HEK293T (cell line): ENCODE data around the gene PLCB1.

Experiments used
- BHLHE40 ChIP-seq: fragments of 450-650 bp; IDR thresholded peaks from 2 replicates; pipeline ENCODE4 v1.6.1; 2016; ENCODE audit warnings: mild to moderate bottlenecking, moderate library complexity, borderline replicate concordance
- CTBP1 ChIP-seq: fragments of 450-650 bp; IDR thresholded peaks from 2 replicates; pipeline ENCODE4 v1.6.1; 2016; ENCODE audit warnings: borderline replicate concordance
- FOXM1 ChIP-seq: fragments of 450-650 bp; IDR thresholded peaks from 2 replicates; pipeline ENCODE4 v1.6.1; 2017; ENCODE audit warnings: mild to moderate bottlenecking, borderline replicate concordance
- HDGF ChIP-seq: fragments of 450-650 bp; IDR thresholded peaks from 2 replicates; pipeline ENCODE4 v1.6.1; 2017; ENCODE audit warnings: antibody characterized with exemption, borderline replicate concordance
- NFRKB ChIP-seq: fragments of 450-650 bp; IDR thresholded peaks from 2 replicates; pipeline ENCODE4 v1.6.1; 2016; ENCODE audit warnings: mild to moderate bottlenecking, moderate library complexity
- SP1 ChIP-seq: fragments of 450-650 bp; IDR thresholded peaks from 2 replicates; pipeline ENCODE4 v1.6.1; 2017
- SUZ12 ChIP-seq: fragments of 450-650 bp; IDR thresholded peaks from 2 replicates; pipeline ENCODE4 v1.6.1; 2016; ENCODE audit warnings: mild to moderate bottlenecking
- TARDBP ChIP-seq: fragments of 450-650 bp; IDR thresholded peaks from 2 replicates; pipeline ENCODE4 v1.6.1; 2016
- TF ChIP-seq, protein P1 (sequence below): fragments of 450-650 bp; IDR thresholded peaks from 2 replicates; pipeline ENCODE4 v1.6.1; 2016

DNA sequence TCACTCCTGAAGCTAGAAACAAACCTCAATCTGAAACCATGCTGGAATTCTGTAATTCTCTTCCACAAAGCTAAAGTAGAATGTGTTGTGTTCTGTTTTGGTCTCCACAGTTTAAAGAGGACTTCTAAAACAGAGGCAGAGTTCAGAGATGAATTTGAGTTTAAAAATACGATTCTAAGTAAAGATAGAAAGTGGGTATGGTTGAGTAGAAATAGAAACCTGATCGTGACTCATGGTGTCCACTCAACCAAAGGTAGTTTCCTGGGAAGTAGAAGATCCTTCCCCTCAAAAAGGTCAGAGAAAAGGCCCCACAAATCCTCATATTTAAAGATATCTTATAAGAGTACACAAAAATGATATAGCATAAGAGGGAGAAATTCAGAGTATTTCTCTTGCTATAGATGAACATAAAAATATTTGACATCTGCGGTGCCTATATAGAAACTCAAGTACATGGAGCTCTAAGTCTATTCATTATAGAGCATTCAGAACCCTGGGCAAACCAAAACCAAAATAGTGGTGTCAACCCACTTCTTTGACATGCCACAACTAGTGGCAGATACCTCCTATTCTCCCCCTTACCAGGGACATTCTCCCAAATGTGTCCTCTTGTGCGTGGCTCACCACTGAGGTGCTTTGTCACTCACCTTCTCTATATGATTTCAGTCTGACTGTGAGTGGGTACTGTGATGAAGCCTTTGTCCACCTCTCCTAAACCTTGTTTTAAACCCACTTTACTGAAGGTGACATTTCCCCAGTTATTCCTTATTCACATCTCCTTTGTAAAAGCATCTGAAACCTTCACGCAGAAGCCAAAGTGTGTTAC, 84.5 kb downstream of the PLCB1 start:
- TF ChIP-seq FOXM1 (no peak), HDGF (no peak), NFRKB (no peak), SP1 (no peak), BHLHE40 (no peak), CTBP1 (no peak), TARDBP (no peak), SUZ12 (no peak)
- TF ChIP-seq, protein P1, sequence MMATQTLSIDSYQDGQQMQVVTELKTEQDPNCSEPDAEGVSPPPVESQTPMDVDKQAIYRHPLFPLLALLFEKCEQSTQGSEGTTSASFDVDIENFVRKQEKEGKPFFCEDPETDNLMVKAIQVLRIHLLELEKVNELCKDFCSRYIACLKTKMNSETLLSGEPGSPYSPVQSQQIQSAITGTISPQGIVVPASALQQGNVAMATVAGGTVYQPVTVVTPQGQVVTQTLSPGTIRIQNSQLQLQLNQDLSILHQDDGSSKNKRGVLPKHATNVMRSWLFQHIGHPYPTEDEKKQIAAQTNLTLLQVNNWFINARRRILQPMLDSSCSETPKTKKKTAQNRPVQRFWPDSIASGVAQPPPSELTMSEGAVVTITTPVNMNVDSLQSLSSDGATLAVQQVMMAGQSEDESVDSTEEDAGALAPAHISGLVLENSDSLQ: no peak
